HepG2 (cell line): ENCODE measurements around the gene VEGFB. TPM values are rescaled to one million over a fixed set of nuclear protein-coding genes. Genes with fewer than 3 reads are reported as not detected.
A peak's percentile ranks its signal among the peaks of the same experiment; 100 is the strongest.

ENCODE experiments used
- EED ChIP-seq: sonication (generic); formaldehyde crosslinking; IDR thresholded peaks from 2 replicates; pipeline ENCODE4 v1.5.0; 2020; ENCODE audit warnings: mild to moderate bottlenecking, missing genetic modification reagents
- GTF2F1 ChIP-seq: fragments of 150-350 bp; IDR thresholded peaks from 2 replicates; pipeline ENCODE4 v1.6.1; 2014; ENCODE audit warnings: low read length
- HNRNPH1 ChIP-seq: fragments of 200-400 bp; formaldehyde crosslinking; optimal IDR thresholded peaks from 2 replicates; pipeline ENCODE3; 2017; ENCODE audit warnings: mild to moderate bottlenecking, low read depth, low read length
- KLF9 ChIP-seq: IDR thresholded peaks from 2 replicates; pipeline ENCODE4 v1.6.1; 2016; ENCODE audit warnings: low read depth
- NAIF1 ChIP-seq: sonication (generic); formaldehyde crosslinking; IDR thresholded peaks from 2 replicates; pipeline ENCODE4 v1.5.0; 2020; ENCODE audit warnings: mild to moderate bottlenecking, missing genetic modification reagents, borderline replicate concordance
- PLRG1 ChIP-seq: fragments of 450-650 bp; conservative IDR thresholded peaks from 2 replicates; pipeline ENCODE4 v1.6.1; 2016
- SOX13 ChIP-seq, 3 experiments: fragments of 450-650 bp in 1 of 3; sonication (generic) in 1 of 3; formaldehyde crosslinking in 1 of 3; IDR thresholded peaks in 2 of 3; conservative IDR thresholded peaks in 1 of 3; 2 replicates each; pipeline versions ENCODE4 v1.5.0 to v1.6.1; 2016 to 2020; ENCODE audit warnings: antibody characterized with exemption in 1 of 3, mild to moderate bottlenecking in 1 of 3, missing compliant biosample characterization in 1 of 3, missing genetic modification reagents in 1 of 3, moderate library complexity in 1 of 3
- THAP11 ChIP-seq: IDR thresholded peaks from 2 replicates; pipeline ENCODE4 v1.6.1; 2016; ENCODE audit warnings: missing biosample characterization, missing genetic modification reagents
- ZC3H13 ChIP-seq: sonication (generic); formaldehyde crosslinking; IDR thresholded peaks from 2 replicates; pipeline ENCODE4 v1.8.1; 2023; ENCODE audit warnings: mild to moderate bottlenecking, missing genetic modification reagents, moderate library complexity
- ZNF232 ChIP-seq: sonication (generic); formaldehyde crosslinking; IDR thresholded peaks from 2 replicates; pipeline ENCODE4 v1.4.0; 2020; ENCODE audit warnings: missing genetic modification reagents, borderline replicate concordance
- ZNF296 ChIP-seq: sonication (generic); formaldehyde crosslinking; conservative IDR thresholded peaks from 2 replicates; pipeline ENCODE4 v1.5.0; 2020; ENCODE audit warnings: mild to moderate bottlenecking, missing genetic modification reagents
- ZNF605 ChIP-seq: sonication (generic); formaldehyde crosslinking; IDR thresholded peaks from 2 replicates; pipeline ENCODE4 v1.8.0; 2022; ENCODE audit warnings: mild to moderate bottlenecking, missing genetic modification reagents
- ZNF839 ChIP-seq: sonication (generic); formaldehyde crosslinking; IDR thresholded peaks from 2 replicates; pipeline ENCODE4 v1.4.0; 2020; ENCODE audit warnings: missing genetic modification reagents, mild to moderate bottlenecking, borderline replicate concordance
- polyA plus RNA-seq, 8 experiments: library from polyadenylated mRNA; depleted of rRNA in 3 of 8; stranded (reverse) in 7 of 8; unstranded in 1 of 8; fragments of >200 nt; fragmentation: Illumina TruSeq in 4 of 8; extraction: Trizol in 4 of 8; gene quantifications; 2 replicates each; pipeline versions ENCODE4 v1.2.1 to v1.2.3, GENCODE V29; 2011 to 2016; ENCODE audit warnings: low read depth in 4 of 8, missing spikeins in 1 of 8, mixed read lengths in 1 of 8; ENCODE audit not compliant: insufficient read depth in 1 of 8
- total RNA-seq, 5 experiments: library from RNA; depleted of rRNA; stranded (reverse); fragments of >200 nt; fragmentation: Illumina TruSeq; extraction: Trizol; gene quantifications; 2 replicates each; pipeline ENCODE4 v1.2.3, GENCODE V29; 2016; ENCODE audit warnings: low read depth in 1 of 5
- TF ChIP-seq, protein P1 (sequence below): sonication (generic); formaldehyde crosslinking; IDR thresholded peaks from 2 replicates; pipeline ENCODE4 v1.8.1; 2023; ENCODE audit warnings: missing genetic modification reagents, mild to moderate bottlenecking, borderline replicate concordance
- TF ChIP-seq, protein P2 (sequence below): sonication (generic); formaldehyde crosslinking; IDR thresholded peaks from 2 replicates; pipeline ENCODE4 v1.4.0; 2020; ENCODE audit warnings: missing genetic modification reagents, borderline replicate concordance
- TF ChIP-seq, protein P3 (sequence below): sonication (generic); formaldehyde crosslinking; IDR thresholded peaks from 2 replicates; pipeline ENCODE4 v1.4.0; 2020; ENCODE audit warnings: mild to moderate bottlenecking, missing genetic modification reagents
- TF ChIP-seq, protein P4 (sequence below): sonication (generic); formaldehyde crosslinking; IDR thresholded peaks from 2 replicates; pipeline ENCODE4 v1.5.0; 2020; ENCODE audit warnings: mild to moderate bottlenecking, missing genetic modification reagents
- TF ChIP-seq, protein P5 (sequence below): sonication (generic); formaldehyde crosslinking; IDR thresholded peaks from 2 replicates; pipeline ENCODE4 v1.5.1; 2020; ENCODE audit warnings: missing genetic modification reagents, mild to moderate bottlenecking, borderline replicate concordance
- TF ChIP-seq, protein P6 (sequence below): sonication (generic); formaldehyde crosslinking; IDR thresholded peaks from 2 replicates; pipeline ENCODE4 v1.4.0; 2020; ENCODE audit warnings: missing genetic modification reagents

Gene VEGFB
- total and polyA plus RNA-seq, 2 of the 13 experiments (the other 11 are each of a cell fraction or from before 2014, with no cell fraction given) = 9.0 to 11.3 TPM

DNA sequence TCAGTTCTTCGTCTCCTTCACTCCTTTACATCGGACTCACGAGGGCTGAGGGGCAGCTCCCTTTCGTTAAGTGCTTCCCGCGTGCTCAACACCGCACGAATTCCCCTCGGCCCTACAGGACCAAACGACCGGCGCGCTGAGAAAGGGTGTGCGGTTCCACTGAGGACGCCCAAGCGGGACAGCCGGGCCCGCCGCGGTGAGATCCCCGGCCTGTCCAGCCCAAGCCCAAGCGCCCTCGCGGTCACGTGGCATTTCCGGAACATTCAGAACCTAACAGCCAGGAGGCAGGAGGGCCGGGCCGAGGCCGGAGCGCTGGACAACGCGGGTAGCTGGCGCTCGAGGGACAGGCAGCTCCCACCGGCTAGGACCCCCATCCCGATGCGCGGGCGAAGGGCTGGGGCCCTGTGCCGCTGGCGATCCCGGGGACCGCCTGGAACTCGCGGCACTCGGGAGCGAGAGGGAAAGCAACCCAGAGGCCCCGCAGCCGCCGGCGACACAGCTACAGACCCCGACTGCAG lies 49.1 kb upstream of the VEGFB start (continued):
- TF ChIP-seq ZNF296 (peak; percentile 95), ZNF839 (CRISPR knock-in tag) (peak; percentile 94; the same call in 1 of the 2 replicates), ZNF232 (CRISPR knock-in tag) (peak; percentile 83), EED (peak; percentile 99), NAIF1 (peak; percentile 89; the same call in 1 of the 2 replicates), ZC3H13 (CRISPR knock-in tag) (peak; percentile 86; the same call in 1 of the 2 replicates), GTF2F1 (0 out of 2 replicates have a peak, but pooled peaks have one; percentile 50), KLF9 (CRISPR knock-in tag) (no peak), SOX13 (IDR thresholded peaks at IDR 0.05) (no peak), SOX13 (CRISPR knock-in tag; conservative IDR thresholded peaks at IDR 0.05 in 1 of 2, IDR thresholded peaks at IDR 0.05 in 1 of 2) (peak in 1 of 2 experiments; percentile 52; a peak in 2 of 4 replicates), THAP11 (CRISPR knock-in tag) (peak; percentile 73; the same call in 1 of the 2 replicates), ZNF605 (peak; percentile 98), PLRG1 (no peak), HNRNPH1 (no peak)
- TF ChIP-seq, protein P1, sequence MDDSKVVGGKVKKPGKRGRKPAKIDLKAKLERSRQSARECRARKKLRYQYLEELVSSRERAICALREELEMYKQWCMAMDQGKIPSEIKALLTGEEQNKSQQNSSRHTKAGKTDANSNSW = peak; percentile 97
- TF ChIP-seq, protein P2, sequence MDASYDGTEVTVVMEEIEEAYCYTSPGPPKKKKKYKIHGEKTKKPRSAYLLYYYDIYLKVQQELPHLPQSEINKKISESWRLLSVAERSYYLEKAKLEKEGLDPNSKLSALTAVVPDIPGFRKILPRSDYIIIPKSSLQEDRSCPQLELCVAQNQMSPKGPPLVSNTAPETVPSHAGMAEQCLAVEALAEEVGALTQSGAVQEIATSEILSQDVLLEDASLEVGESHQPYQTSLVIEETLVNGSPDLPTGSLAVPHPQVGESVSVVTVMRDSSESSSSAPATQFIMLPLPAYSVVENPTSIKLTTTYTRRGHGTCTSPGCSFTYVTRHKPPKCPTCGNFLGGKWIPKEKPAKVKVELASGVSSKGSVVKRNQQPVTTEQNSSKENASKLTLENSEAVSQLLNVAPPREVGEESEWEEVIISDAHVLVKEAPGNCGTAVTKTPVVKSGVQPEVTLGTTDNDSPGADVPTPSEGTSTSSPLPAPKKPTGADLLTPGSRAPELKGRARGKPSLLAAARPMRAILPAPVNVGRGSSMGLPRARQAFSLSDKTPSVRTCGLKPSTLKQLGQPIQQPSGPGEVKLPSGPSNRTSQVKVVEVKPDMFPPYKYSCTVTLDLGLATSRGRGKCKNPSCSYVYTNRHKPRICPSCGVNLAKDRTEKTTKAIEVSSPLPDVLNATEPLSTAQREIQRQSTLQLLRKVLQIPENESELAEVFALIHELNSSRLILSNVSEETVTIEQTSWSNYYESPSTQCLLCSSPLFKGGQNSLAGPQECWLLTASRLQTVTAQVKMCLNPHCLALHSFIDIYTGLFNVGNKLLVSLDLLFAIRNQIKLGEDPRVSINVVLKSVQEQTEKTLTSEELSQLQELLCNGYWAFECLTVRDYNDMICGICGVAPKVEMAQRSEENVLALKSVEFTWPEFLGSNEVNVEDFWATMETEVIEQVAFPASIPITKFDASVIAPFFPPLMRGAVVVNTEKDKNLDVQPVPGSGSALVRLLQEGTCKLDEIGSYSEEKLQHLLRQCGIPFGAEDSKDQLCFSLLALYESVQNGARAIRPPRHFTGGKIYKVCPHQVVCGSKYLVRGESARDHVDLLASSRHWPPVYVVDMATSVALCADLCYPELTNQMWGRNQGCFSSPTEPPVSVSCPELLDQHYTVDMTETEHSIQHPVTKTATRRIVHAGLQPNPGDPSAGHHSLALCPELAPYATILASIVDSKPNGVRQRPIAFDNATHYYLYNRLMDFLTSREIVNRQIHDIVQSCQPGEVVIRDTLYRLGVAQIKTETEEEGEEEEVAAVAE (CRISPR knock-in tag) = peak; percentile 70
- TF ChIP-seq, protein P3, sequence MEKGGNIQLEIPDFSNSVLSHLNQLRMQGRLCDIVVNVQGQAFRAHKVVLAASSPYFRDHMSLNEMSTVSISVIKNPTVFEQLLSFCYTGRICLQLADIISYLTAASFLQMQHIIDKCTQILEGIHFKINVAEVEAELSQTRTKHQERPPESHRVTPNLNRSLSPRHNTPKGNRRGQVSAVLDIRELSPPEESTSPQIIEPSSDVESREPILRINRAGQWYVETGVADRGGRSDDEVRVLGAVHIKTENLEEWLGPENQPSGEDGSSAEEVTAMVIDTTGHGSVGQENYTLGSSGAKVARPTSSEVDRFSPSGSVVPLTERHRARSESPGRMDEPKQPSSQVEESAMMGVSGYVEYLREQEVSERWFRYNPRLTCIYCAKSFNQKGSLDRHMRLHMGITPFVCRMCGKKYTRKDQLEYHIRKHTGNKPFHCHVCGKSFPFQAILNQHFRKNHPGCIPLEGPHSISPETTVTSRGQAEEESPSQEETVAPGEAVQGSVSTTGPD (CRISPR knock-in tag) = 0 out of 2 replicates have a peak, but pooled peaks have one; percentile 36
- TF ChIP-seq, protein P4, sequence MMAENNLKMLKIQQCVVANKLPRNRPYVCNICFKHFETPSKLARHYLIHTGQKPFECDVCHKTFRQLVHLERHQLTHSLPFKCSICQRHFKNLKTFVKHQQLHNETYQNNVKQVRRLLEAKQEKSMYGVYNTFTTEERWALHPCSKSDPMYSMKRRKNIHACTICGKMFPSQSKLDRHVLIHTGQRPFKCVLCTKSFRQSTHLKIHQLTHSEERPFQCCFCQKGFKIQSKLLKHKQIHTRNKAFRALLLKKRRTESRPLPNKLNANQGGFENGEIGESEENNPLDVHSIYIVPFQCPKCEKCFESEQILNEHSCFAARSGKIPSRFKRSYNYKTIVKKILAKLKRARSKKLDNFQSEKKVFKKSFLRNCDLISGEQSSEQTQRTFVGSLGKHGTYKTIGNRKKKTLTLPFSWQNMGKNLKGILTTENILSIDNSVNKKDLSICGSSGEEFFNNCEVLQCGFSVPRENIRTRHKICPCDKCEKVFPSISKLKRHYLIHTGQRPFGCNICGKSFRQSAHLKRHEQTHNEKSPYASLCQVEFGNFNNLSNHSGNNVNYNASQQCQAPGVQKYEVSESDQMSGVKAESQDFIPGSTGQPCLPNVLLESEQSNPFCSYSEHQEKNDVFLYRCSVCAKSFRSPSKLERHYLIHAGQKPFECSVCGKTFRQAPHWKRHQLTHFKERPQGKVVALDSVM = peak; percentile 77
- TF ChIP-seq, protein P5, sequence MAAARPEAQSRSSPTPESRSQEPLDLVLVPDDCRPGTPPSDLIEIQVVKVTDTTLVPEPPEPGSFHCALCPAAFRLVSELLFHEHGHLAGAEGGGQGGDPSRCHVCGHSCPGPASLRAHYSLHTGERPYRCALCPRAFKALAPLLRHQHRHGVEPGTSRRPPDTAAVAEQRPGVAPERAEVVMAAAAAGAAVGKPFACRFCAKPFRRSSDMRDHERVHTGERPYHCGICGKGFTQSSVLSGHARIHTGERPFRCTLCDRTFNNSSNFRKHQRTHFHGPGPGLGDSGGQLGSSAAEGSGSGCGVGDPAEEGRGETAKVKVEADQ (CRISPR knock-in tag) = peak; percentile 98
- TF ChIP-seq, protein P6, sequence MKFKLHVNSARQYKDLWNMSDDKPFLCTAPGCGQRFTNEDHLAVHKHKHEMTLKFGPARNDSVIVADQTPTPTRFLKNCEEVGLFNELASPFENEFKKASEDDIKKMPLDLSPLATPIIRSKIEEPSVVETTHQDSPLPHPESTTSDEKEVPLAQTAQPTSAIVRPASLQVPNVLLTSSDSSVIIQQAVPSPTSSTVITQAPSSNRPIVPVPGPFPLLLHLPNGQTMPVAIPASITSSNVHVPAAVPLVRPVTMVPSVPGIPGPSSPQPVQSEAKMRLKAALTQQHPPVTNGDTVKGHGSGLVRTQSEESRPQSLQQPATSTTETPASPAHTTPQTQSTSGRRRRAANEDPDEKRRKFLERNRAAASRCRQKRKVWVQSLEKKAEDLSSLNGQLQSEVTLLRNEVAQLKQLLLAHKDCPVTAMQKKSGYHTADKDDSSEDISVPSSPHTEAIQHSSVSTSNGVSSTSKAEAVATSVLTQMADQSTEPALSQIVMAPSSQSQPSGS (CRISPR knock-in tag) = peak; percentile 41
